A549 treated with Mapracorat at 1 μM for 4 hours (cell line): ENCODE results near the gene RER1. TPM values are rescaled to one million over a fixed set of nuclear protein-coding genes. Genes with fewer than 3 reads are reported as not detected.

Source experiments
- total RNA-seq: library from RNA; stranded (reverse); fragments of 200-300 nt; extraction: Qiagen RNA extraction; gene quantifications from 5 replicates; pipeline ENCODE4 v1.2.3, GENCODE V29; 2022

RER1 gene
- 98.5 to 135 TPM (median 120 TPM) in 5 replicates for total RNA-seq

GRCh38 chr1:2391041-2391930 is at the start of gene RER1, which contains the start of gene MORN1:
RER1 (plus strand) TSS chr1:2391841; CDS start chr1:2395791, 3,950 bp downstream.
MORN1 (minus strand) TSS chr1:2391554; CDS start chr1:2391533, 21 bp downstream.

GRCh38 chr1:2412395-2412772 is 20.7 kb downstream of the RER1 start, which contains the start of gene PEX10:
PEX10 (minus strand) TSS chr1:2412564; CDS start chr1:2412502, 62 bp downstream.

Other genes starting within 250 kb of the RER1 start
- 34.5 to 65.1 TPM (median 58.1 TPM) in 5 replicates for gene FAAP20, start 197.1 kb upstream of the RER1 start, total RNA-seq
- 18.5 to 28.5 TPM (median 25.0 TPM) in 5 replicates for gene SKI, start 163.5 kb upstream of the RER1 start, total RNA-seq
- gene MORN1, start 287 bp upstream of the RER1 start, total RNA-seq: 5.3 to 7.1 TPM (median 5.8 TPM) in 5 replicates
- gene PEX10, start 20.7 kb downstream of the RER1 start, total RNA-seq: 20.0 to 26.3 TPM (median 24.8 TPM) in 5 replicates
- gene PLCH2, start 84.4 kb downstream of the RER1 start, total RNA-seq: 0.15 to 0.53 TPM (median 0.30 TPM) in 5 replicates
- 8.3 to 13.3 TPM (median 10.8 TPM) in 5 replicates for gene PANK4, start 134.8 kb downstream of the RER1 start, total RNA-seq
- gene HES5, start 138.4 kb downstream of the RER1 start, total RNA-seq: not detected in 5 replicates
- gene TNFRSF14, start 164.5 kb downstream of the RER1 start, total RNA-seq: 0.10 to 0.27 TPM (median 0.10 TPM) in 3 of 5 replicates, not detected in the others
- 18.9 to 24.6 TPM (median 23.2 TPM) in 5 replicates for gene PRXL2B, start 194.9 kb downstream of the RER1 start, total RNA-seq
- gene MMEL1, start 241.2 kb downstream of the RER1 start, total RNA-seq: not detected in 5 replicates